ENCODE results near the gene NARS2.

GRCh38 chr11:78535920-78536319 lies 38.7 kb downstream of the NARS2 start:
- TF ChIP-seq CTCF (IDR thresholded peaks at IDR 0.05) (no peak), EP300 (IDR thresholded peaks at IDR 0.05) (no peak)

Measured in gastroesophageal sphincter (tissue), 3 donors.